Stimulated activated naive CD8-positive, alpha-beta T cell treated with anti-CD3 and anti-CD28 coated beads, Interleukin-15, Interleukin-2, amounts not matched to agents 100 ng/mL and 50 ng/mL, for 24 hours (primary cell): ENCODE data around the gene PRRT1.
"Not testable (repeated sequence)": the region's sequence is repeated elsewhere in the genome, so short reads cannot be mapped to it uniquely, and the experiment has no call there.

ENCODE experiments used
- H3K27ac Mint-ChIP-seq: one replicate; pipeline ENCODE4 v1.8.0; 2021; ENCODE audit warnings: mild to moderate bottlenecking, mixed read lengths
- H3K27me3 Mint-ChIP-seq: one replicate; pipeline ENCODE4 v1.8.0; 2021; ENCODE audit warnings: mixed read lengths
- H3K36me3 Mint-ChIP-seq: one replicate; pipeline ENCODE4 v1.8.0; 2021; ENCODE audit warnings: low read depth, mixed read lengths
- H3K4me1 Mint-ChIP-seq: one replicate; pipeline ENCODE4 v1.8.0; 2021; ENCODE audit warnings: low read depth, mixed read lengths
- H3K4me3 Mint-ChIP-seq: one replicate; pipeline ENCODE4 v1.8.0; 2021; ENCODE audit warnings: mild to moderate bottlenecking, mixed read lengths
- H3K9me3 Mint-ChIP-seq: one replicate; pipeline ENCODE4 v1.8.0; 2021; ENCODE audit warnings: mixed read lengths

Gene PRRT1

GRCh38 chr6:32113386-32114352 is 38.1 kb downstream of the PRRT1 start:
- H3K27ac Mint-ChIP-seq: no peak overlapping the region
- peaks cover 18% of the 10 kb centered on the region for H3K36me3 Mint-ChIP-seq
- H3K9me3 Mint-ChIP-seq: no peaks in the 10 kb centered on the region
- H3K4me1 Mint-ChIP-seq: peaks cover 5% of the 10 kb centered on the region
- peaks cover 3% of the 10 kb centered on the region for H3K27me3 Mint-ChIP-seq
- H3K4me3 Mint-ChIP-seq: no peak overlapping the region

- Mint-ChIP-seq H3K36me3 (peaks cover 15% of the 10 kb centered on the region), H3K4me1 (peaks cover 17% of the 10 kb centered on the region), H3K4me3 (no peak overlapping the region), H3K27me3 (peaks cover 13% of the 10 kb centered on the region), H3K27ac (no peak overlapping the region), H3K9me3 (no peaks in the 10 kb centered on the region)
Observed at GRCh38 chr6:32112431-32112980, 39.2 kb downstream of the PRRT1 start.

GRCh38 chr6:32111424-32112066 is 40.2 kb downstream of the PRRT1 start:
- Mint-ChIP-seq H3K9me3 (no peaks in the 10 kb centered on the region), H3K4me1 (peaks cover 20% of the 10 kb centered on the region), H3K4me3 (no peak overlapping the region), H3K27ac (no peak overlapping the region), H3K27me3 (peaks cover 20% of the 10 kb centered on the region), H3K36me3 (peaks cover 10% of the 10 kb centered on the region)

- H3K27me3 Mint-ChIP-seq: peaks cover 25% of the 10 kb centered on the region
- H3K4me3 Mint-ChIP-seq: no peak overlapping the region
- no peaks in the 10 kb centered on the region for H3K9me3 Mint-ChIP-seq
- H3K36me3 Mint-ChIP-seq: peaks cover 5% of the 10 kb centered on the region
- H3K27ac Mint-ChIP-seq: no peak overlapping the region
- peaks cover 20% of the 10 kb centered on the region for H3K4me1 Mint-ChIP-seq
Observed at GRCh38 chr6:32110632-32111031, 41.1 kb downstream of the PRRT1 start.

GRCh38 chr6:32109765-32110160 is 42.0 kb downstream of the PRRT1 start:
- H3K27me3 Mint-ChIP-seq: peaks cover 27% of the 10 kb centered on the region
- H3K4me3 Mint-ChIP-seq: no peak overlapping the region
- peak overlapping the region; percentile 15 for H3K27ac Mint-ChIP-seq
- H3K36me3 Mint-ChIP-seq: peaks cover 1% of the 10 kb centered on the region
- H3K4me1 Mint-ChIP-seq: peaks cover 20% of the 10 kb centered on the region
- H3K9me3 Mint-ChIP-seq: no peaks in the 10 kb centered on the region

GRCh38 chr6:32109114-32109764 is 42.5 kb downstream of the PRRT1 start, which contains the start of gene TNXB:
Gene TNXB (minus strand): TSS chr6:32109338. CDS start chr6:32098198, 11,140 bp downstream.
- Mint-ChIP-seq H3K9me3 (no peaks in the 10 kb centered on the region), H3K36me3 (no peaks in the 10 kb centered on the region), H3K4me1 (peaks cover 20% of the 10 kb centered on the region), H3K27me3 (peaks cover 28% of the 10 kb centered on the region), H3K4me3 (no peak within 1 kb of the TSS), H3K27ac (peak within 1 kb of the TSS; percentile 15)

GRCh38 chr6:32108727-32109113 is 43.0 kb downstream of the PRRT1 start:
- H3K4me3 Mint-ChIP-seq: no peak overlapping the region
- peaks cover 20% of the 10 kb centered on the region for H3K4me1 Mint-ChIP-seq
- peaks cover 32% of the 10 kb centered on the region for H3K27me3 Mint-ChIP-seq
- H3K9me3 Mint-ChIP-seq: no peaks in the 10 kb centered on the region
- H3K27ac Mint-ChIP-seq: no peak overlapping the region
- no peaks in the 10 kb centered on the region for H3K36me3 Mint-ChIP-seq

- Mint-ChIP-seq H3K27ac (no peak overlapping the region), H3K36me3 (no peaks in the 10 kb centered on the region), H3K27me3 (peaks cover 32% of the 10 kb centered on the region), H3K9me3 (no peaks in the 10 kb centered on the region), H3K4me1 (peaks cover 20% of the 10 kb centered on the region), H3K4me3 (no peak overlapping the region)
Observed at GRCh38 chr6:32108094-32108627, 43.6 kb downstream of the PRRT1 start.

- Mint-ChIP-seq H3K27me3 (peaks cover 32% of the 10 kb centered on the region), H3K36me3 (no peaks in the 10 kb centered on the region), H3K4me1 (peaks cover 20% of the 10 kb centered on the region), H3K9me3 (no peaks in the 10 kb centered on the region), H3K27ac (no peak overlapping the region), H3K4me3 (no peak overlapping the region)
Observed at GRCh38 chr6:32107406-32107805, 44.3 kb downstream of the PRRT1 start.

- no peaks in the 10 kb centered on the region for H3K36me3 Mint-ChIP-seq
- no peak overlapping the region for H3K4me3 Mint-ChIP-seq
- H3K27ac Mint-ChIP-seq: no peak overlapping the region
- peaks cover 20% of the 10 kb centered on the region for H3K4me1 Mint-ChIP-seq
- H3K27me3 Mint-ChIP-seq: peaks cover 35% of the 10 kb centered on the region
- H3K9me3 Mint-ChIP-seq: no peaks in the 10 kb centered on the region
Observed at GRCh38 chr6:32105433-32105832, 46.3 kb downstream of the PRRT1 start.

- Mint-ChIP-seq H3K27me3 (peaks cover 39% of the 10 kb centered on the region), H3K4me1 (peaks cover under 1% of the 10 kb centered on the region), H3K9me3 (no peaks in the 10 kb centered on the region), H3K36me3 (no peaks in the 10 kb centered on the region), H3K4me3 (no peak overlapping the region), H3K27ac (no peak overlapping the region)
Observed at GRCh38 chr6:32102255-32102654, 49.5 kb downstream of the PRRT1 start.

- H3K27me3 Mint-ChIP-seq: peaks cover 36% of the 10 kb centered on the region
- not testable (repeated sequence) for H3K9me3 Mint-ChIP-seq, H3K27ac Mint-ChIP-seq, H3K4me3 Mint-ChIP-seq, H3K4me1 Mint-ChIP-seq, H3K36me3 Mint-ChIP-seq
Observed at GRCh38 chr6:32100251-32100650, 51.5 kb downstream of the PRRT1 start.
